ENCODE results near the gene SEPTIN8.

Gene SEPTIN8

GRCh38 chr5:132746592-132746953, 30.5 kb downstream of the SEPTIN8 start:
- no peak for DNase-seq

- no peak for DNase-seq
Observed at GRCh38 chr5:132744659-132745058, 32.4 kb downstream of the SEPTIN8 start.

GRCh38 chr5:132742626-132743025, 34.4 kb downstream of the SEPTIN8 start:
- DNase-seq, result no peak

- DNase-seq, result no peak
Observed at GRCh38 chr5:132742158-132742557, 34.9 kb downstream of the SEPTIN8 start.

- no peak for DNase-seq
Observed at GRCh38 chr5:132739232-132739631, 37.8 kb downstream of the SEPTIN8 start.

GRCh38 chr5:132737982-132738681, 38.9 kb downstream of the SEPTIN8 start:
- no peak for DNase-seq

GRCh38 chr5:132736853-132737833, 39.9 kb downstream of the SEPTIN8 start, which contains the start of gene KIF3A:
Gene KIF3A, minus strand, starts transcription at chr5:132737546. Its CDS starts 127 bp downstream, at chr5:132737419.
- DNase-seq, result peak; percentile 89

GRCh38 chr5:132734687-132735086, 42.4 kb downstream of the SEPTIN8 start:
- no peak for DNase-seq

GRCh38 chr5:132733499-132734148, 43.4 kb downstream of the SEPTIN8 start:
- no peak for DNase-seq

GRCh38 chr5:132729896-132730295, 47.1 kb downstream of the SEPTIN8 start:
- no peak for DNase-seq

- no peak for DNase-seq
Observed at GRCh38 chr5:132725745-132726144, 51.3 kb downstream of the SEPTIN8 start.

GRCh38 chr5:132718544-132719312, 58.3 kb downstream of the SEPTIN8 start:
- DNase-seq, result no peak

GRCh38 chr5:132714456-132715307, 62.4 kb downstream of the SEPTIN8 start:
- DNase-seq, result no peak

- DNase-seq, result no peak
Observed at GRCh38 chr5:132708645-132709044, 68.4 kb downstream of the SEPTIN8 start.

- no peak for DNase-seq
Observed at GRCh38 chr5:132704875-132705274, 72.2 kb downstream of the SEPTIN8 start.
